GM13976 (cell line): ENCODE data around the gene AGAP1.

Experiments
- DNase-seq: peaks from one replicate; pipeline ENCODE4 v3.0.0; 2012; ENCODE audit warnings: low spot score
- CTCF ChIP-seq: IDR thresholded peaks from 2 replicates; pipeline ENCODE4 v1.5.1; 2012; ENCODE audit warnings: borderline replicate concordance, mild to moderate bottlenecking; ENCODE audit not compliant: insufficient read depth; ENCODE audit errors: extremely low read depth, missing control alignments, control extremely low read depth
- in situ Hi-C: fragments of 300-500 bp; cut with MboI; formaldehyde crosslinking; loops from one replicate; pipeline ENCODE4 v1.12.0; 2022; ENCODE audit warnings: low sequenced_read_pairs, mixed read lengths, inconsistent platforms; ENCODE audit not compliant: unreplicated experiment

AGAP1 gene

GRCh38 chr2:236113948-236114347, 620.1 kb downstream of the AGAP1 start:
- in situ Hi-C loops, result no loop called here
- DNase-seq, result no peak
- no peak for TF ChIP-seq CTCF

GRCh38 chr2:236114959-236115358, 621.1 kb downstream of the AGAP1 start:
- DNase-seq, result no peak
- in situ Hi-C loops, result no loop called here
- TF ChIP-seq CTCF, result no peak

GRCh38 chr2:236117401-236117800, 623.6 kb downstream of the AGAP1 start:
- in situ Hi-C loops, result no loop called here
- no peak for DNase-seq
- no peak for TF ChIP-seq CTCF

- in situ Hi-C loops, result no loop called here
- no peak for TF ChIP-seq CTCF
- no peak for DNase-seq
Measured at GRCh38 chr2:236117861-236118269, 624.0 kb downstream of the AGAP1 start.

- in situ Hi-C loops, result no loop called here
- no peak for DNase-seq
- no peak for TF ChIP-seq CTCF
Measured at GRCh38 chr2:236119003-236119402, 625.2 kb downstream of the AGAP1 start.

GRCh38 chr2:236119476-236119875, 625.6 kb downstream of the AGAP1 start:
- DNase-seq, result no peak
- no peak for TF ChIP-seq CTCF
- in situ Hi-C loops, result no loop called here

GRCh38 chr2:236120141-236120601, 626.3 kb downstream of the AGAP1 start:
- TF ChIP-seq CTCF, result no peak
- no peak for DNase-seq
- in situ Hi-C loops, result no loop called here
